Endothelial cell of umbilical vein (primary cell): ENCODE measurements around the gene TRNT1. TPM values are rescaled to one million over a fixed set of nuclear protein-coding genes. Genes with fewer than 3 reads are reported as not detected.

Source experiments
- BruUV-seq: library from RNA; stranded (reverse); fragments of 400-500 nt; replicated peaks from 2 replicates; lab custom pipeline; 2021; lab: Mats Ljungman, UMichigan
- CTCF ChIA-PET: fragments of 300-600, 350-600 bp; sonication (Branson Sonifier 250); formaldehyde crosslinking; loops from one replicate; lab custom pipeline; 2021; ENCODE audit warnings: antibody characterized with exemption, inconsistent platforms; lab: Charles Lee
- POLR2A ChIA-PET: fragments of 300-600, 350-600 bp; sonication (Branson Sonifier 250); formaldehyde crosslinking; loops from one replicate; lab custom pipeline; 2021; ENCODE audit warnings: antibody characterized with exemption, inconsistent platforms; lab: Charles Lee
- DNase-seq: peaks from one replicate; pipeline ENCODE4 v3.0.0-alpha.2; 2011; ENCODE audit warnings: low read depth, low spot score
- FAIRE-seq: peaks from 2 replicates; lab custom pipeline; 2011; peaks lifted over from hg19 to GRCh38; lab: Jason Lieb, UNC
- H2AFZ ChIP-seq: 2 replicates; pipeline ENCODE4 v1.6.0; 2012; ENCODE audit warnings: low read depth, low read length, control low read depth, inconsistent platforms
- H3K27ac ChIP-seq: 2 replicates; pipeline ENCODE4 v1.5.1; 2011; ENCODE audit warnings: low read depth, mild to moderate bottlenecking, control low read depth, low read length, moderate library complexity; ENCODE audit not compliant: insufficient read depth
- H3K27me3 ChIP-seq, 2 experiments: 2 replicates each; pipeline versions ENCODE4 v1.6.0 to v1.6.1; 2011; ENCODE audit warnings: low read length in 2 of 2, mixed read lengths in 1 of 2; ENCODE audit not compliant: control insufficient read depth in 2 of 2, insufficient read depth in 2 of 2
- H3K36me3 ChIP-seq, 2 experiments: 2 replicates in 1 of 2; 3 replicates in 1 of 2; pipeline ENCODE4 v1.5.1; 2011; ENCODE audit warnings: low read length in 2 of 2, mild to moderate bottlenecking in 1 of 2, moderate library complexity in 1 of 2; ENCODE audit not compliant: control insufficient read depth in 2 of 2, insufficient read depth in 2 of 2; ENCODE audit errors: extremely low read depth in 1 of 2
- H3K4me1 ChIP-seq: 3 replicates; pipeline ENCODE4 v1.5.1; 2011; ENCODE audit warnings: mild to moderate bottlenecking, low read length; ENCODE audit not compliant: control insufficient read depth, insufficient read depth; ENCODE audit errors: extremely low read depth
- H3K4me2 ChIP-seq: 2 replicates; pipeline ENCODE4 v1.6.1; 2011; ENCODE audit warnings: low read length, control low read depth, mixed read lengths; ENCODE audit not compliant: insufficient read depth
- H3K4me3 ChIP-seq, 3 experiments: fragments of 200-600 bp in 1 of 3; sonication (generic), shearing (Covaris generic) in 1 of 3; replicated peaks in 1 of 3; 2 replicates each; pipeline ENCODE4 v1.5.1; 2011 to 2016; ENCODE audit warnings: control low read depth in 3 of 3, low read length in 3 of 3, mild to moderate bottlenecking in 2 of 3, inconsistent platforms in 1 of 3, low read depth in 1 of 3, moderate library complexity in 1 of 3; ENCODE audit not compliant: insufficient read depth in 1 of 3
- H3K79me2 ChIP-seq: 2 replicates; pipeline ENCODE4 v1.6.0; 2012; ENCODE audit warnings: low read length, inconsistent platforms; ENCODE audit not compliant: control insufficient read depth, insufficient read depth
- H3K9ac ChIP-seq: replicated peaks from 2 replicates; pipeline ENCODE3; 2011; ENCODE audit warnings: low read length, control low read depth; ENCODE audit not compliant: insufficient read depth; ENCODE audit errors: extremely low read depth
- H3K9me1 ChIP-seq: replicated peaks from 3 replicates; pipeline ENCODE4 v1.6.0; 2011; ENCODE audit warnings: mild to moderate bottlenecking, low read length; ENCODE audit not compliant: control insufficient read depth, insufficient read depth; ENCODE audit errors: extremely low read depth
- H3K9me3 ChIP-seq: replicated peaks from 2 replicates; pipeline ENCODE4 v1.5.1; 2012; ENCODE audit warnings: low read length, inconsistent platforms; ENCODE audit not compliant: control insufficient read depth, insufficient read depth
- H4K20me1 ChIP-seq: replicated peaks from 2 replicates; pipeline ENCODE3; 2011; ENCODE audit warnings: mild to moderate bottlenecking, low read length; ENCODE audit not compliant: control insufficient read depth, insufficient read depth; ENCODE audit errors: extremely low read depth
- EZH2 ChIP-seq: IDR thresholded peaks from 2 replicates; pipeline ENCODE4 v1.6.1; 2012; ENCODE audit warnings: borderline replicate concordance, low read depth, mild to moderate bottlenecking, moderate library complexity, low read length, inconsistent platforms; ENCODE audit not compliant: severe bottlenecking
- FOS ChIP-seq: IDR thresholded peaks from 2 replicates; pipeline ENCODE4 v1.6.1; 2011; ENCODE audit warnings: mild to moderate bottlenecking, low read length, moderate library complexity, borderline replicate concordance; ENCODE audit not compliant: insufficient read depth
- GATA2 ChIP-seq: IDR thresholded peaks from 2 replicates; pipeline ENCODE4 v1.7.0; 2011; ENCODE audit warnings: low read depth, mild to moderate bottlenecking, moderate library complexity, mixed read lengths, low read length; ENCODE audit not compliant: insufficient read length, insufficient read depth
- JUN ChIP-seq: IDR thresholded peaks from 2 replicates; pipeline ENCODE4 v1.6.1; 2011; ENCODE audit warnings: borderline replicate concordance, low read depth; ENCODE audit not compliant: insufficient read length, insufficient read depth
- MYC ChIP-seq: IDR thresholded peaks from one replicate; pipeline ENCODE4 v1.6.1; 2011; ENCODE audit warnings: mild to moderate bottlenecking, low read depth, low read length
- POLR2A ChIP-seq: IDR thresholded peaks from 2 replicates; pipeline ENCODE4 v1.6.1; 2012; ENCODE audit warnings: low read depth, mild to moderate bottlenecking, control low read depth, low read length
- POLR2AphosphoS5 ChIP-seq: IDR thresholded peaks from 2 replicates; pipeline ENCODE4 v1.6.1; 2012; ENCODE audit warnings: low read depth, mild to moderate bottlenecking, control low read depth, low read length, moderate library complexity; ENCODE audit not compliant: insufficient read depth
- dilution Hi-C: fragments of 300-500 bp; cut with MboI; formaldehyde crosslinking; loops from one replicate; pipeline ENCODE4 v1.15.0; 2019; ENCODE audit warnings: low sequenced_read_pairs; ENCODE audit not compliant: extremely low pct_ligation_motif_present
- intact Hi-C: fragments of 100-400 bp; cut with micrococcal nuclease; formaldehyde crosslinking; loops from one replicate; pipeline ENCODE4 v1.10.0; 2022
- polyA plus RNA-seq, 4 experiments: library from polyadenylated mRNA; depleted of rRNA in 3 of 4; stranded (reverse) in 3 of 4; unstranded in 1 of 4; fragments of >200 nt; gene quantifications; 2 replicates each; pipeline versions ENCODE4 v1.2.1 to v1.2.3, GENCODE V29; 2011 to 2012; ENCODE audit warnings: missing spikeins in 1 of 4
- total RNA-seq: library from RNA; stranded (reverse); gene quantifications from 2 replicates; pipeline ENCODE4 v1.2.3, GENCODE V29; 2021
- TF ChIP-seq, protein P1 (sequence below), 2 donors: IDR thresholded peaks; 1 replicate in 1 of 2; 2 replicates in 1 of 2; pipeline ENCODE4 v1.5.1; 2011; ENCODE audit warnings: low read length in 2 of 2, mild to moderate bottlenecking in 2 of 2, moderate library complexity in 2 of 2, control low read depth in 1 of 2, inconsistent platforms in 1 of 2, low read depth in 1 of 2; ENCODE audit not compliant: insufficient read depth in 1 of 2; ENCODE audit errors: extremely low read depth in 1 of 2
- TF ChIP-seq, protein P2 (sequence below): IDR thresholded peaks from 2 replicates; pipeline ENCODE4 v1.6.1; 2011; ENCODE audit not compliant: insufficient read depth, insufficient read length

TRNT1 gene
- total and polyA plus RNA-seq, 2 donors (not counting 3 experiments of a cell fraction or from before 2014, with no cell fraction given), result 4.6 to 21.3 TPM

DNA sequence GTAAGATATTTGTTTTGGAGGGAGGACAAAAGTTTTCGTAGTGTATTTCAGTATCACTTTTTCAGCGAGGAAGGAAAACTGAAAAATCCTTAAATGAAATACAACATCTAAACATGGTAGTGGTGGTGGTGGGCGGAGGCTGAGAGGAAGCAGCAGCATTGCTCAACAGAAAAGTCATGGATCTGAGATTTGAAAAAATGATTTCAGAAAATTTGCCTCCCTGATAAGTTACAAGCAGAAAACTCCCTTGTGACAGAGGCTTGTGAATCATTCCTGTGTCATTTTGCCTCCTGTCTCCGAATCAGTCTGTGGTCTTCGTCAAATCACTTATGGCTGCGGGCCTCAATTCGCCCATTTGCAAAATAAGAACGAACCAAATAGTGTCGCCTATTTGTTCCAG lies 53.7 kb downstream of the TRNT1 start:
- H3K9ac ChIP-seq, result no peak overlapping the region
- H3K36me3 ChIP-seq, result no peaks in the 10 kb centered on the region
- ChIA-PET CTCF (no interaction called here), POLR2A (no interaction called here)
- H3K9me3 ChIP-seq, result no peaks in the 10 kb centered on the region
- no peaks in the 10 kb centered on the region for H4K20me1 ChIP-seq
- no peak for FAIRE-seq
- TF ChIP-seq GATA2 (no peak), FOS (no peak), MYC (no peak), POLR2AphosphoS5 (no peak), JUN (no peak), EZH2 (no peak), POLR2A (no peak)
- TF ChIP-seq, protein P1, sequence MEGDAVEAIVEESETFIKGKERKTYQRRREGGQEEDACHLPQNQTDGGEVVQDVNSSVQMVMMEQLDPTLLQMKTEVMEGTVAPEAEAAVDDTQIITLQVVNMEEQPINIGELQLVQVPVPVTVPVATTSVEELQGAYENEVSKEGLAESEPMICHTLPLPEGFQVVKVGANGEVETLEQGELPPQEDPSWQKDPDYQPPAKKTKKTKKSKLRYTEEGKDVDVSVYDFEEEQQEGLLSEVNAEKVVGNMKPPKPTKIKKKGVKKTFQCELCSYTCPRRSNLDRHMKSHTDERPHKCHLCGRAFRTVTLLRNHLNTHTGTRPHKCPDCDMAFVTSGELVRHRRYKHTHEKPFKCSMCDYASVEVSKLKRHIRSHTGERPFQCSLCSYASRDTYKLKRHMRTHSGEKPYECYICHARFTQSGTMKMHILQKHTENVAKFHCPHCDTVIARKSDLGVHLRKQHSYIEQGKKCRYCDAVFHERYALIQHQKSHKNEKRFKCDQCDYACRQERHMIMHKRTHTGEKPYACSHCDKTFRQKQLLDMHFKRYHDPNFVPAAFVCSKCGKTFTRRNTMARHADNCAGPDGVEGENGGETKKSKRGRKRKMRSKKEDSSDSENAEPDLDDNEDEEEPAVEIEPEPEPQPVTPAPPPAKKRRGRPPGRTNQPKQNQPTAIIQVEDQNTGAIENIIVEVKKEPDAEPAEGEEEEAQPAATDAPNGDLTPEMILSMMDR (IDR thresholded peaks at IDR 0.05; ENCODE audit: extremely low read depth in 1 of 2, insufficient read depth in 1 of 2, low read depth in 1 of 2, low read length in 2 of 2), result no peak
- TF ChIP-seq, protein P2, sequence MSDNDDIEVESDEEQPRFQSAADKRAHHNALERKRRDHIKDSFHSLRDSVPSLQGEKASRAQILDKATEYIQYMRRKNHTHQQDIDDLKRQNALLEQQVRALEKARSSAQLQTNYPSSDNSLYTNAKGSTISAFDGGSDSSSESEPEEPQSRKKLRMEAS, result no peak
- H3K4me1 ChIP-seq, result peaks cover 15% of the 10 kb centered on the region
- no TSS peak for BruUV-seq
- H3K9me1 ChIP-seq, result no peaks in the 10 kb centered on the region
- H3K27me3 ChIP-seq, result peaks cover 0 to 2% of the 10 kb centered on the region in 2 experiments
- no peak overlapping the region for H2AFZ ChIP-seq
- intact Hi-C loops (no loop called here), dilution Hi-C loops (no loop called here)
- peaks cover 30% of the 10 kb centered on the region for H3K79me2 ChIP-seq
- H3K4me3 ChIP-seq, result no peak overlapping the region
- no peak overlapping the region for H3K4me2 ChIP-seq
- no peak for DNase-seq
- H3K27ac ChIP-seq, result no peak overlapping the region
